SK-N-DZ (cell line): ENCODE measurements around the gene CENPM. TPM values are rescaled to one million over a fixed set of nuclear protein-coding genes. Genes with fewer than 3 reads are reported as not detected.
A peak's percentile ranks its signal among the peaks of the same experiment; 100 is the strongest.

ENCODE experiments used
- DNase-seq: peaks from one replicate; pipeline ENCODE4 v3.0.0-alpha.2; 2015; ENCODE audit warnings: low spot score
- polyA plus RNA-seq, 2 experiments: library from polyadenylated mRNA; depleted of rRNA; stranded (reverse); fragments of >200 nt; gene quantifications; 2 replicates each; pipeline ENCODE4 v1.2.3, GENCODE V29; 2014

The CENPM gene, protein sequence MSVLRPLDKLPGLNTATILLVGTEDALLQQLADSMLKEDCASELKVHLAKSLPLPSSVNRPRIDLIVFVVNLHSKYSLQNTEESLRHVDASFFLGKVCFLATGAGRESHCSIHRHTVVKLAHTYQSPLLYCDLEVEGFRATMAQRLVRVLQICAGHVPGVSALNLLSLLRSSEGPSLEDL
- polyA plus RNA-seq (2014; cell fraction: cytosol; rRNA removed) = 65.8 and 72.3 TPM in 2 replicates
- 75.6 and 76.1 TPM in 2 replicates for polyA plus RNA-seq (2014; cell fraction: nucleus; rRNA removed)

GRCh38 chr22:41946629-41947423 lies at the start of gene CENPM:
Gene CENPM, minus strand, starts transcription at chr22:41947152. Its CDS starts 76 bp downstream, at chr22:41947076.
- DNase-seq = peak; percentile 98

GRCh38 chr22:41995211-41995610 lies 48.3 kb upstream of the CENPM start:
- DNase-seq = no peak

DNA sequence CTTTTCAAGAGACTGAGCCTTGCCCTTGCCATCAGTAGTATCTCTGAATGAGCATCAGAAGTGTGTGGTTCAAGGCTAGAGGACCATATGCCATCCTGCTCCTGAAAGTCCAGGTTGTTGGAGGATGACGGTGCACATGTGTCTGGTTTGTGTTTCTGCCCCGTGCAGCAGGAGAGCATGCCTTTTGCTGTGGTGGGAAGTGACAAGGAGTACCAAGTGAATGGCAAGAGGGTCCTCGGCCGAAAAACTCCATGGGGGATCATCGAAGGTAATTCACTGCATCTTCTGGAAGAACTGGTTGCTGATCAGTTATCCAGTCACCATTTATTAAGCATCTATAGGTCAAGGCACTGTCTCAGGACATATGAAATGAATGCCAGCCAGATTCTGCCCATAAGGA lies 45.5 kb upstream of the CENPM start:
- no peak for DNase-seq

GRCh38 chr22:41991111-41991510 lies 44.2 kb upstream of the CENPM start:
- DNase-seq = no peak

- no peak for DNase-seq
Measured at GRCh38 chr22:41989246-41989645, 42.3 kb upstream of the CENPM start.

- no peak for DNase-seq
Measured at GRCh38 chr22:41987276-41987675, 40.3 kb upstream of the CENPM start.

DNA sequence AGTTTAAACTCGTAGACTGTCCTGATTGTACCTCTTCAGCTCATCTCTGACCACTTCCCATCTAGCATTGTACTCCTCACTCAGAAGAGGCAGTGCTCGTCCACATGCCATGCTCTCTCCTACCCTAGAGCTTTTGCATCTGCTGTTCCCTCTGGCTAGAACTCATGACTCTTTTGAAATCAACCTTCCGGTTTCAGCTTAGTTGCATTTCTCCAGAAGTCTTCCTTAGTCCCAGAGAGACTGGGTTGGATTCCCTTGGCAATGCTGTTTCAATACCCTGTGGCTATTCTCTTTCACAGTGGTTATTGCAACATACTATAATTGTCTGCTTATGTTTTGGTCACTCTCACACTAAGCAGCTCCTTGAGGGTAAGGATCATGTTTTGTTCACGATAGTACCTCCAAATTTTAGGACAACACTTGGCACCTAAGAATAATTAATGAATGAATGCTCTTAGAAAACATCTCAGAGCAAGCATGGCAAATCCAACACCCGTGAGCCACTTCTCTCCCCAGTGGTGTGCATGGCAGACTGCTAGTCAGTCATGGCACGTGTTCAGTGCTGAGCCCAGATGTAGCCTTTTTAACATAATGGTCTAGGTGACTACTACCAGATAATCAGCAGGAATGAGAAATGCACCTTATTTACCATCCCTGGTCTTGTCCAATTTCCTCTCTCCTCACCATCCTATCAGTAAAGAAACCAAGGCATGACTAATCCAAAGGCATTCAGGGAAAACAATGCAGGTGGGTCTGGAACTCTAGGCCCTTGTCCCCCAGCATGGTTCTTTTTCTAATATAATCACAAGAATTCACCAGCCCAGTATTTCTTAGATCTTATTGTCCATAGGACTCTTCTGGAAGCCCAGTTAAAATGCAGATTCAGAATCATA lies 36.8 kb upstream of the CENPM start:
- DNase-seq = no peak

GRCh38 chr22:41982865-41983264 lies 35.9 kb upstream of the CENPM start:
- DNase-seq = no peak

GRCh38 chr22:41979423-41980250 lies 32.7 kb upstream of the CENPM start:
- no peak for DNase-seq

DNA sequence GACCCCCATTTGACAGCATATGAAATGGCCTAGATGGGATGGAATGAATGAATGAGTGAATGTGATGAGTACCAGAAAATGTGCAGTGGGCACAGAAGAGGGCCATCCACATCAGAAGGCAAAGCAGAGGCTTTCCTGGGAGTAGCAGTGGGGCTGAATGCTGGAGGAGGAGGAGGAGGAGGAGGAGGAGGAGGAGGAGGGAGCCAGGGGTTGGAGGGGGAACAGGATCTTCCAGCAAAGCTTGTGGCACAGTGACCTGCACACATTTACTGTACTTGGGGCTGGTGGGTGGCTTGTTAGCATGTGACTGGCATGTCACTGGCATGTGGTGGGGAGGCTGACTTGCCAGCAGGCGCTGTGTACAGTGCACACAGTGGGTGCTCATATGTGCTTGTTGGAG lies 31.8 kb upstream of the CENPM start:
- no peak for DNase-seq

- DNase-seq = no peak
Measured at GRCh38 chr22:41976961-41977566, 30.1 kb upstream of the CENPM start.

- DNase-seq = no peak
Measured at GRCh38 chr22:41976070-41976901, 29.3 kb upstream of the CENPM start.

DNA sequence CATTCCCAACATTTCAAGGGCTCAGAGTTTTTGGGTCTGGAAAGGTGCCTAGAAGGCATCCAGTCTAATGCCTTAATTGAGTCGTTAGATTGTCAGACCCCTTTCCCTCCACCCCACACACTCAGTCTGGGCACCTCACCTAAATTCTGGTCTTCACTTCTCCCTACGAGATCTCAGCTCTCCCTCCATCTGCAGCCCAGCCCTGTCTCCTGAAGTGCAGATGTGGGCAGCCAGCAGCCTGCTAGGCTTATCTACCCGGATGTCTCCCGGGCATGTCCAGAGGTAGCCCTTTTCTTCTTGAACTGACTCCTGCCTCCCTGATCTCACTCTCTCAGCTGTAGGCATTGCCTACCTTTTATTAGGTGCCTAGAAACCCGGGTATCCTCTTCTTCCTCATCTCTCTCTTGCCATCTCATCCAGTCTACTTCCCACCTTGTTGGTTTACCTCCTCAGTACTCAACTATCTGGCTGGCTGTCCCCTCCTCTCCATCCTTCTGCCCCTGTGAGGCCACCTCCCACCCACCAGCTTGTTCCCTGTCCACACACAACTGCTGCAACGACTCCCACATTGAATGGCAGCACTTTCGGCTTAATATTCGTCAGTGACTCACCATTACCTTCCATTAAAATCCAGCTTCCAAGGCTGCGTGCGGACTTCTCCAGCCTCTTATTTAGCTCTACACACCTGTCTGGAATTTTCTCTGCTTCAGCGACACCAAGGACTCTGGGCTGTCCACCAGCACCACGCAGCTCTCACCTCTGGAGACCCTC lies 28.5 kb upstream of the CENPM start:
- DNase-seq = no peak

DNA sequence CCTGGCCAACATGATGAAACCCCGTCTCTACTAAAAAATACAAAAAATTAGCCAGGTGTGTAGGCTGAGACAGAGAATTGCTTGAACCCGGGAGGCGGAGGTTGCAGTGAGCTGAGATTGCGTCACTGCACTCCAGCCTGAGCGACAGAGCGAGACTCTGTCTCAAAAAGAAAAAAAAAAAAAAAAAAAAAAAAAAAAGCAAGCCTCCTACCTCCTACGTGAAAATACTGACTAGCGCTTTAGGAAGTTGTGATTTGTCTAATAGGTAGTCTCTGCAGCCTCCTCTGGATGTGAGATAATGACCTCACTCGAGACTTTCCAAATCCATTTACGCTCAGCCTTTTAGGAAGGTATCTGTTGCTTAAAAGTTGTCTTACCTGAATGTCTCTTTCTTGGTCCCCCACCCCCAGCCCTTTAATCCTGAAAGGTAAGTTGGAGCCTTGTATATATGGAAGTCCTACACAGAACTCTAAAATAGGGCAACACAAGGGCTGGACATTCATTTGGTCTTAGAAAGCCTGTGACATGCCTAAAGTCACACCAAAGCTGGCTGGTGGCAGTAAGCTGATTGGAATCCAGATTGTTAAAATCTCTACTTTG lies 27.8 kb upstream of the CENPM start:
- DNase-seq = no peak

GRCh38 chr22:41971431-41971830 lies 24.5 kb upstream of the CENPM start:
- no peak for DNase-seq

- DNase-seq = no peak
Measured at GRCh38 chr22:41970601-41971000, 23.6 kb upstream of the CENPM start.

DNA sequence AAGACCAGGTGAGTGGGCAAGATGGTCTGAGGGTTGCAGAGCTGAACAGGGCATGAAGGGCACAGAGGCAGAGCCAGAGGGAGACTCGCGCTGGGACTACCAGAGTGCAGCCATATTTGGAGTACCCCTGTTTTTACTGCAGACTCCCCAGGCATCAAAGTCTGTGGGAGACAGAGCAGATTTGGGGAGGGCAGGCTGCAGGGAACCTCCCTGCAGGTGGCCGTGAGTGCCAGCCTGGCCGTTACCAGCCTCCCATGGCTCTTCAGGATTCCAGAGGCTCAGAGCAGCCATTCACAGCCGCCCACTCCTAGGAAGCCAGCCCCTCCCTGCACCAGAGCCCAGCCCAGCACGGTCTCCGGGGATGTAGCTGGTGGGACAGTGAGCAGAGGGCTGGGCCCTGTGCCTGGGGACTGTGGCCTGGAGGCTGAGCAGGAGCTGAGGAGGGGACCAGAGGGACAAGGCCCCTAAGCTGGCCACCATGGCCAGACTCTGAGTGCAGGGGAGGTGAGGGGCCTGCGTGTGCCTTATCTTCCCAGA lies 22.2 kb upstream of the CENPM start, which contains the start of gene SEPTIN3:
Gene SEPTIN3 (plus strand): TSS at position 334 of the 537 bp plus-strand sequence. CDS start 2,050 bp downstream, outside the sequence.
- peak; percentile 54 for DNase-seq

- no peak for DNase-seq
Measured at GRCh38 chr22:41968601-41969000, 21.6 kb upstream of the CENPM start.
